ENCODE measurements around the gene BTC. TPM values are rescaled to one million over a fixed set of nuclear protein-coding genes. Genes with fewer than 3 reads are reported as not detected.

The BTC gene
- total RNA-seq, 1 experiment from 2014 or later = not detected

GRCh38 chr4:74805601-74806000 lies 11.3 kb upstream of the BTC start:
- Histone ChIP-seq H3K79me2 (ENCODE audit: insufficient read depth, low read length) (no peaks in the 10 kb centered on the region), H2BK5ac (ENCODE audit: insufficient read length, low read length) (no peak overlapping the region), H3K27me3 (ENCODE audit: insufficient read depth, low read length) (no peaks in the 10 kb centered on the region), H3K4me1 (ENCODE audit: insufficient read depth, low read length) (no peaks in the 10 kb centered on the region), H4K91ac (ENCODE audit: insufficient read length, low read depth, low read length) (no peak overlapping the region), H2AFZ (ENCODE audit: low read length) (no peak overlapping the region), H3K56ac (ENCODE audit: insufficient read length, low read depth, low read length) (no peak overlapping the region), H2BK20ac (ENCODE audit: low read depth, low read length, poor library complexity, severe bottlenecking) (no peak overlapping the region), H4K20me1 (ENCODE audit: control insufficient read depth, insufficient read depth, insufficient read length) (no peaks in the 10 kb centered on the region), H2AK5ac (ENCODE audit: insufficient read length, low read length) (no peak overlapping the region), H4K5ac (ENCODE audit: insufficient read length, low read depth, low read length) (no peak overlapping the region), H3K9ac (ENCODE audit: extremely low read depth, insufficient read length, low read length) (no peak overlapping the region), H3K23ac (ENCODE audit: insufficient read length, low read depth, low read length) (no peak overlapping the region), H3K14ac (ENCODE audit: insufficient read depth, low read length) (no peak overlapping the region), H3K9me3 (ENCODE audit: control insufficient read depth, low read depth, low read length) (no peaks in the 10 kb centered on the region), H3K23me2 (ENCODE audit: insufficient read length, low read depth, low read length, poor library complexity, severe bottlenecking) (no peaks in the 10 kb centered on the region), H3K18ac (ENCODE audit: insufficient read length, low read depth, low read length) (no peak overlapping the region), H4K8ac (replicated peaks; ENCODE audit: insufficient read length, low read depth, low read length) (no peak overlapping the region), H3K4me2 (ENCODE audit: insufficient read depth, insufficient read length, low read length) (no peak overlapping the region), H2BK12ac (ENCODE audit: insufficient read length, low read depth, low read length) (no peak overlapping the region), H2BK15ac (ENCODE audit: low read depth, low read length) (no peak overlapping the region), H3T11ph (ENCODE audit: low read length) (no peak overlapping the region), H3K79me1 (ENCODE audit: insufficient read depth, low read depth, low read length, poor library complexity, severe bottlenecking) (no peaks in the 10 kb centered on the region), H2BK120ac (ENCODE audit: low read depth, low read length, poor library complexity, severe bottlenecking) (no peak overlapping the region), H3K4ac (ENCODE audit: low read depth, low read length) (no peak overlapping the region), H3K27ac (ENCODE audit: insufficient read length, low read depth, low read length) (no peak overlapping the region)
- Mint-ChIP-seq H3K27me3 (ENCODE audit: low read depth) (no peaks in the 10 kb centered on the region), H3K36me3 (ENCODE audit: insufficient read depth in 1 of 3, low read depth in 3 of 3) (no peaks in the 10 kb centered on the region), H3K9me3 (no peaks in the 10 kb centered on the region), H3K4me1 (0 out of 4 replicates have a peak, but pooled peaks cover 0 to 2% of the 10 kb centered on the region in 2 experiments), H3K27ac (no peak overlapping the region), H3K4me3 (no peak overlapping the region)
- DNase-seq = no peak
- WGBS (ENCODE audit: extremely low coverage, insufficient read length, low lambda C conversion rate) = no CpG with 5 or more reads among the region's 2 CpGs
- no peak for TF ChIP-seq CTCF (conservative IDR thresholded peaks at IDR 0.05)
